ENCODE measurements around the gene RAB35. TPM values are rescaled to one million over a fixed set of nuclear protein-coding genes. Genes with fewer than 3 reads are reported as not detected.

RAB35 gene
- total RNA-seq, 2 donors from 2014 or later: 66.2 to 78.9 TPM

DNA sequence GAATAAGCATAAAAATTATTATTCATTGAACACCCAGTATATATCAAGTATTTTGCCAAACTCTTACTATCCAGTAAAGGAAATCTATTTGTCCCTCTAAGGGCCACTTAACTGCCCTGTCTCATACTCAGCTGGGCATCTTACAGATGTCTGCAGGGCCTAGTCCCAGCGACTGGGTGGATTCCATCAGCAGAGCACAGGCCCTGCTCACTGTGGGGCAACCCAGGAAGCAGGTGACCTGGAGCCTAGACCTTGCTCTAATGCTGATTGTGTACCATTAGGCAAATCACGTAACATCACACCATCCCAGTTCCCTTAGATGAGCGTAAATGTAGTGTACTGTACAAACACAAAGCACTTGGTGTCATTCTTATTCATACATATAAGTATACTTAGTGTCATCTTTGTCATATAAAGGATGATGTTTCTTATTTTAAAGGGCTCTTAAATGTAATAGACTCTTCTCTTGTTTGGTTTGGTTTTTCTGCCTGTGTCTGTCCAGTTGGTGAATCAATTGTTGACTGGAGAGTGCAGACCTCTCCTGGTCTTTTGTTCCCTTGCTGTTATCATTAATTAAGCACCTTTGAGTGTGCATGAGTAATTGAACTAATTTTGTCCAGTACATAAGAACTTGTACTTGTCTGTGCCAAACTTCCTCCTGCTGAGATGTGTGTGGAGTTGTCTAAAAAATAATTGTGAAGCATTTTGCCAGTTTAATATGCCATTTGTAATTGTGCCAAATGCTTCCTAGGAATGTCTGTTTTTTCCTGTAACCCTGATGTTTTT, 49.3 kb downstream of the RAB35 start:
- ATAC-seq (replicated peaks in 1 of 2) (no peak), DNase-seq (no peak)
- peak overlapping the region; percentile 76 for H3K27ac Mint-ChIP-seq
- H3K4me1 Mint-ChIP-seq (ENCODE audit: low read depth): peaks cover 9% of the 10 kb centered on the region
- H3K36me3 Mint-ChIP-seq (ENCODE audit: insufficient read depth in 2 of 2): peaks cover 6 to 35% of the 10 kb centered on the region in 2 donors
- H3K4me3 Mint-ChIP-seq: no peak overlapping the region
- H3K27me3 Mint-ChIP-seq (ENCODE audit: low read depth): no peaks in the 10 kb centered on the region
- no peaks in the 10 kb centered on the region for H3K9me3 Mint-ChIP-seq

DNA sequence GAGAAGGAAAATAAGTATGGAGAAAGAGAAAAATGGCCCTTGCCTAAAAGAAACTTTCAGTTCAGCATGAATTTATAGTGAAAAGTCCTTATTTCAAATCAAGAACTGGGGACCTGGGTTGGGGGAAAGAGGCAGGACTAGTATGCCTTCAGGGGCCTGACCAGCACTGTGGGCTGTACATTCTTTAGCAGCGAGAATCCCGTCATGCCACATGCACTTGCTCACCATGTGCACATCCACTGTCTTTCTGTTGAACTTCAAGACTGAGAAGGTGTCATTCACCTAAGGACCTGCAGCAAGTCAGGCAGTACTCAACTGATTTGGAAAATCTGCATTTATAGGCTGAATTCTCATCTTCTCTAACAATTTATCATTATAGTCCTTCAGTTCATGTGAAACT, 50.2 kb downstream of the RAB35 start:
- no peak overlapping the region for H3K4me3 Mint-ChIP-seq
- peaks cover 9% of the 10 kb centered on the region for H3K4me1 Mint-ChIP-seq (ENCODE audit: low read depth)
- H3K27ac Mint-ChIP-seq: no peak overlapping the region
- DNase-seq (no peak), ATAC-seq (replicated peaks in 1 of 2) (no peak)
- H3K9me3 Mint-ChIP-seq: no peaks in the 10 kb centered on the region
- H3K36me3 Mint-ChIP-seq (ENCODE audit: insufficient read depth in 2 of 2): peaks cover 2 to 32% of the 10 kb centered on the region in 2 donors
- no peaks in the 10 kb centered on the region for H3K27me3 Mint-ChIP-seq (ENCODE audit: low read depth)

DNA sequence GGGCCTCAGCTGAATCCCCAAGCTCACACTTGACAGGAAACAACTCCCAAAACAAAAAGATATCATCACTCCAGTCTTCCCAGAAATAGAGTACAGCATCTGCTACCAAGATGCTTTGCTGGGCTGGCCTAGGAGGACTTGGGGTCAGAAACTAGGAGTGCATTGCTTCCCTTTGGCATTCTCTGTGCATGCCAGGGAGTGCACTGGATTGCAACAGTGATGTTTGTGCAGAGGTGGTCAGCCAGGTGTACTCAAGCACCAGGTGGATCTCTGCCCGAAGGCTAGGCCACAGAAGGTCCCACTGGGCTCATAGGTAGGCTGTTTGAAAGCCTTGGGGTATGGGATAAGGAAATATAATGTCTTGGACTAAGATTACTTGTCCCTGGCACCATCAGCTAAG, 51.1 kb downstream of the RAB35 start:
- no peak for ATAC-seq (replicated peaks in 1 of 2)
- Mint-ChIP-seq H3K36me3 (ENCODE audit: insufficient read depth in 2 of 2) (peaks cover 2 to 27% of the 10 kb centered on the region in 2 donors), H3K4me1 (ENCODE audit: low read depth) (peaks cover 11% of the 10 kb centered on the region), H3K9me3 (no peaks in the 10 kb centered on the region), H3K4me3 (no peak overlapping the region), H3K27me3 (ENCODE audit: low read depth) (no peaks in the 10 kb centered on the region), H3K27ac (no peak overlapping the region)
- no peak for DNase-seq

DNA sequence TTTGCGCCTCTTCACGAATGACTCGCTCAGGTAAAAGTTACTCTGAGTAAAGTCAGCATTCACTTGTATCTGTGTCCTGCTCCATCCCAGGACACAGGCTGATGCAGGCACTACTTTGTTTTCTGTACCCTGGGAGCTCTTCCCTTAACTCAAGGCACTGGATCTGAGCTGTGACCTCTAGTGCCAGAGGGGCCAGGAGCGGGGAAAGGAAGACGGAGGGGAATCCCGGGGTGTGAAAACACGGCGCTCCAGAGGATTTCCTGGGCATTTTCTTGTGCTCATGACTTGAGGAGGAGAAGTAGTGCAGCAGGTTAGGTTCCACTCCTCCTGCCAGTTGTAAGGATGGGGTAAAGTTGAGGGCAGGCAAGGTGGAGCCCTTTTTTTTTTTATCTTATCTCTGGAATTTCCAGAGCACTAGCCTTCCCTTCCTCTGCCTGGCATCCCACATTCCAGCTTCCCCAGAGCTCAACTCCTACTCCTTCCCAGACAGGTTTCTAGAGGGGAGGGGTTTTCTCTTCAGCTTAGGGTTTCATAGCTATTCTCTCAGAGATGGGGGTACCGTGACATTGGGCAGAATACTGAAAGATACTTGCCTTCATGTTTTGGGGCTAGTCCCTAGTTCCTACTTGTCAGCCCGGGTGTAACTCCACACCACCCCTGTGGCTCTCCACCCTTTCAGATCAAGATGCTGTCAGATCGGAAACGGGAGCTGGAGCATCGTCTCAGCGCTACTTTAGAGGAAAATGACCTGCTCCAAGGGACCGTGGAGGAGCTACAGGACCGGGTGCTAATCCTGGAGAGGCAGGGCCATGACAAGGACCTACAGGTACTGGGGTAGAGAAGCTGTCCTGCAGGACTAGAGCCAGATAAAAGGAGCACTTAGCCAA, 52.3 kb downstream of the RAB35 start:
- no peak for ATAC-seq (replicated peaks in 1 of 2)
- Mint-ChIP-seq H3K4me3 (no peak overlapping the region), H3K27me3 (ENCODE audit: low read depth) (no peaks in the 10 kb centered on the region), H3K9me3 (no peaks in the 10 kb centered on the region), H3K27ac (peak overlapping the region; percentile 40), H3K36me3 (ENCODE audit: insufficient read depth in 2 of 2) (peaks cover 2 to 24% of the 10 kb centered on the region in 2 donors), H3K4me1 (ENCODE audit: low read depth) (peaks cover 19% of the 10 kb centered on the region)
- DNase-seq: no peak

DNA sequence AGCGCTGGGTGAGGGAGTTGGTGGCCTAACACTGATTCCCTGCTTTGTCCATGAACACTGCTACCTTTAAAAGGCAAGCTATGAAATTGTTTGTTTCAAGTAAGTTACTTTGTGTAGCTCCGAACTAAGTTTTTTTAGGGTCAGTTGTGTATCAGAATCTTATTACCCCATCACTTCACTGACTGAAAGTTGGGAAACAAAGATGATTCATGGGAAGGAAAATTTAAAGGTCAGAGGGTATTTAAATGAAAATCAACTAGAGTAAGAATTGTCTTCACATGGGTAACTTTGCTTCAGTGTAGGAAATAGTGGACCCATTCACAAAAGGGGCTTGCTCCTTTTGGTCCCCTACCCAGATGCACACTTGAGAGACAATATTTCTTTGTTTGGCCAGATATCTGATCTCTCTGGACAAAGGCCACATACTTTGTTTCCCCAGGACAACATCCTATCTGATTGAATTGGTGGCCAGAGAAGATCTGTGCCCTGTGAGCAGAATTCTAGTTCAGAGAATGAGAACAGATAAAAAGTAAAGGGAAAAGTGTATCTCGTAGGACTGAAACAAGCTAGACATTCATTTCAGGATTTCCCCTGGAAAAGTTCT, 53.5 kb downstream of the RAB35 start:
- peak overlapping the region; percentile 75 for H3K27ac Mint-ChIP-seq
- no peaks in the 10 kb centered on the region for H3K27me3 Mint-ChIP-seq (ENCODE audit: low read depth)
- ATAC-seq (replicated peaks in 1 of 2) (no peak), DNase-seq (no peak)
- no peak overlapping the region for H3K4me3 Mint-ChIP-seq
- peaks cover 18% of the 10 kb centered on the region for H3K4me1 Mint-ChIP-seq (ENCODE audit: low read depth)
- H3K9me3 Mint-ChIP-seq: no peaks in the 10 kb centered on the region
- peaks cover 2 to 25% of the 10 kb centered on the region in 2 donors for H3K36me3 Mint-ChIP-seq (ENCODE audit: insufficient read depth in 2 of 2)

DNA sequence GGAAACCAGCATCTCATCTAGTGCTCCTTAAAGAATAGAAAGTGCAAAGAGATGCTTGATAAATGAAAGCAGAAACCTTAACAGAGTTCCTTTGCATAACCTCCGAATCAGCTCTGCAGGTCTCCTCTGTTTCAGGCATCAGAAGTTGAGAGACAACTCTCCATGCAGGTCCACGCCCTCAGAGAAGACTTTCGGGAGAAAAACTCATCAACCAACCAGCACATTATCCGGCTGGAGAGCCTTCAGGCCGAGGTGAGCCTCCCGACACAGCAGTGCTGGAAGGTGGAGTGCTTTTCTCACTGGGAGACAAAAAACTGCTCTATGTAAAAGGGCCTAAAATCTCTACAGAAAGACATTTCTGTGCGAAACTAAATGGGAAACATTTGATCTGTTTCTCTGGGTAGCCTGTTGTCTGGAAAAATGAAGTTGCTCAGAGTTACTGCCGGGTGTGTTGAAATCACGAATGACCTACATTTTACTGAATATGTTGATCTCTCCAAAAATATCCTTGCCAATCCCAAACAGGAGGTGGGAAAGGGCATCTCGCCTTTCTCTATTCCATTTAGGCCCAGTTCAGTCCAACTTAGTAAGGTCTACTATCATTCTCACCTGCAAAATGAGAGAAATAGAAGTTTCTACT, 54.9 kb downstream of the RAB35 start:
- ATAC-seq (replicated peaks in 1 of 2) (no peak), DNase-seq (no peak)
- Mint-ChIP-seq H3K4me3 (no peak overlapping the region), H3K9me3 (no peaks in the 10 kb centered on the region), H3K27ac (peak overlapping the region; percentile 56), H3K36me3 (ENCODE audit: insufficient read depth in 2 of 2) (peaks cover 2 to 21% of the 10 kb centered on the region in 2 donors), H3K27me3 (ENCODE audit: low read depth) (no peaks in the 10 kb centered on the region), H3K4me1 (ENCODE audit: low read depth) (peaks cover 9% of the 10 kb centered on the region)

DNA sequence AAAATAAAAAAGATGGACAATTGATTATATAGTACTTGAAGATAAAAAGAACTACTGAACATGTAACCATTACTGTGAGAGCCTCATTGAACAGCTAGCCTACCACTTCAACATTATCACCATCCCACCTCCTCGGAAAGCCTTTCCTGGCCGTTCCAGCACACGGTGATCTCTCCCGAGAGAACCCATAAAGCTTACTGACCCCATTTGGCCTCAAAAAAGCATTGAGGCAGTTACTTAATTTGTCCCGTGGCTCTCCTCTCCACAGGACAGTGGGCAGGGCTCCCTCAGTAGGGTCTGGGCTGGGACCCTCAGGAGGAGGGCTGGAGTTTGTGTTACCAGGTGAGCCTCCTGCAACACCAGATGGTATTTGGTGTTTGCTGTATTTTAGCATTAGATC, 55.8 kb downstream of the RAB35 start:
- DNase-seq (no peak), ATAC-seq (replicated peaks in 1 of 2) (no peak)
- peaks cover 2 to 19% of the 10 kb centered on the region in 2 donors for H3K36me3 Mint-ChIP-seq (ENCODE audit: insufficient read depth in 2 of 2)
- no peaks in the 10 kb centered on the region for H3K27me3 Mint-ChIP-seq (ENCODE audit: low read depth)
- H3K9me3 Mint-ChIP-seq: no peaks in the 10 kb centered on the region
- H3K4me1 Mint-ChIP-seq (ENCODE audit: low read depth): peaks cover 9% of the 10 kb centered on the region
- H3K27ac Mint-ChIP-seq: peak overlapping the region; percentile 65
- no peak overlapping the region for H3K4me3 Mint-ChIP-seq

DNA sequence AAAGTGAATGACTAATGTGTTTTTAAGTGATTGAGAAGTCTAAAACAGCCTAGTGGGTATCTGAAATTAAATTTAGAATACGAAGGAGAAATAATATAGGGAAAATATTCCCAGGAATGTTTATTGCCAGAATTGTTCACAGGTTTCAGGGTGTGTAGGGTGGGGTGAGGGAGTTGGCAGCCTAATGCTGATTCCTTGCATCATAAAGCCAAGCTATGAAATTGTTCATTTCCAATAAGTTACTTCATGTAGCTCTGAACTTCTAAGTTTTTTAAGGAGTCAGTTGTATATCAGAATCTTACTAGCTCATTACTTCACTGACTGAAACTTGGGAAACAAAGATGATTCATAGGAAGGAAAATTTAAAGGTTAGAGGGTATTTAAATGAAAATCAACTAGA, 56.4 kb downstream of the RAB35 start:
- ATAC-seq (replicated peaks in 1 of 2): no peak

DNA sequence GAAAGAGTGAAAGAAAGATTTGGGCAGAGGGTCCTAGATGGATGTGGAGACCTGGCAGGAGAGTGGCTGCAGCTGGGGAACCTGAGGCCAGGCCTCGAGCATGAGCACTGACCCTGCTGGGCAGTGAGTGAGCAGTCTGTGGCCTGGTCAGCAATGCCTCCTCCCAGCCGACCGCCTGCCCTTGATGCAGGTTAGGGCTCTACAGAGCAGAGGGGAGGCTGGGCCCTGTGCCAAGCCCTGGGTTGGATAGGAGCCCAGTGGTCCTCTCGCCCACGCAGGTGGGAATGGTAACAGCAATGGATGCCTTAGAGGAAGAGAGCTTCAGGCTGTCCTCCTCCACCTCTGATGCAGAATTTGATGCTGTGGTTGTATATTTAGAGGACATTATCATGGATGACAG, 59.8 kb downstream of the RAB35 start:
- DNase-seq (no peak), ATAC-seq (replicated peaks in 1 of 2) (no peak)
- no peak overlapping the region for H3K4me3 Mint-ChIP-seq
- H3K4me1 Mint-ChIP-seq (ENCODE audit: low read depth): peaks cover 23% of the 10 kb centered on the region
- peaks cover 1 to 2% of the 10 kb centered on the region in 2 donors for H3K9me3 Mint-ChIP-seq
- peaks cover 10 to 20% of the 10 kb centered on the region in 2 donors for H3K36me3 Mint-ChIP-seq (ENCODE audit: insufficient read depth in 2 of 2)
- no peaks in the 10 kb centered on the region for H3K27me3 Mint-ChIP-seq (ENCODE audit: low read depth)
- H3K27ac Mint-ChIP-seq: no peak overlapping the region

More for the DNA sequence above, 56.4 kb downstream of the RAB35 start:
- peaks cover 9% of the 10 kb centered on the region for H3K4me1 Mint-ChIP-seq (ENCODE audit: low read depth)
- DNase-seq: no peak
- H3K4me3 Mint-ChIP-seq: no peak overlapping the region
- H3K9me3 Mint-ChIP-seq: no peaks in the 10 kb centered on the region
- H3K27me3 Mint-ChIP-seq (ENCODE audit: low read depth): no peaks in the 10 kb centered on the region
- H3K27ac Mint-ChIP-seq: peak overlapping the region; percentile 65
- peaks cover 2 to 19% of the 10 kb centered on the region in 2 donors for H3K36me3 Mint-ChIP-seq (ENCODE audit: insufficient read depth in 2 of 2)

DNA sequence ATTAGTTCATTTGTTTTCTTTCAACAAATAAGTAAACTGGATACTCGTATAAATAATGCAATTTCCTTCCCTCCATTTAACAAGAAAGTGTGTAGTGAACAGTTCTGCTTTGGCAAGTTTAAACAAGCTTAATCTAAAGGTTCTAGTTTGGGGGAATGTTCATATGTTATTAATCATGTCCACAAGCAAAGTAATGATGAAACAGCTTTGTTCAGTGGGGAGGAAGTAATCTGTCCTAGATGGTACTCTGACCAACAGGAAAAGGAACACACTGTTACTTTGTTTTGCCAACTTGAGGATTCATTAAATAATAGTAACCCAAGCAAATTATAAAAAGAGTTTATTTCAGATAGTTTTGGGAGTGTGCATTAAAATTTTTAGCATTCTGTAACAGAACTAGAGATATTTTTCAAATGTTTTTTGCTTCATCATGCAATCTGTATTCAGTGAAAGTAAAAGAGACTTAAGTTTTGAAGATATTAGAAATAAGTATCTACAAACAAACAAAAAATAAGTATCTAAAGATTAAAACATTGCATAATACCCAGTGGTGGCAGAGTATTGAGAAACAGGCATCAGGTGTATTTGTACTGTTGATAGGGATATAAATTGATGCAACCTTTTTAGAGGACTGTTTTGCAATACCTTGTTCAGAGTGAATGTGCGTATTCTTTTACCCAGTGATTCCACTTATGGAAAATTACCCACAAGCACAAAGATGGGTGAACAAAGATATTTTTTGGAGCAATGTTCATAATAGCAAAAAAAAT, 61.1 kb downstream of the RAB35 start:
- H3K27me3 Mint-ChIP-seq (ENCODE audit: low read depth): no peaks in the 10 kb centered on the region
- ATAC-seq (replicated peaks in 1 of 2): no peak
- peaks cover 1 to 2% of the 10 kb centered on the region in 2 donors for H3K9me3 Mint-ChIP-seq
- peaks cover 10 to 20% of the 10 kb centered on the region in 2 donors for H3K36me3 Mint-ChIP-seq (ENCODE audit: insufficient read depth in 2 of 2)
- H3K27ac Mint-ChIP-seq: no peak overlapping the region
- DNase-seq: no peak
- H3K4me1 Mint-ChIP-seq (ENCODE audit: low read depth): peaks cover 29% of the 10 kb centered on the region
- H3K4me3 Mint-ChIP-seq: no peak overlapping the region

DNA sequence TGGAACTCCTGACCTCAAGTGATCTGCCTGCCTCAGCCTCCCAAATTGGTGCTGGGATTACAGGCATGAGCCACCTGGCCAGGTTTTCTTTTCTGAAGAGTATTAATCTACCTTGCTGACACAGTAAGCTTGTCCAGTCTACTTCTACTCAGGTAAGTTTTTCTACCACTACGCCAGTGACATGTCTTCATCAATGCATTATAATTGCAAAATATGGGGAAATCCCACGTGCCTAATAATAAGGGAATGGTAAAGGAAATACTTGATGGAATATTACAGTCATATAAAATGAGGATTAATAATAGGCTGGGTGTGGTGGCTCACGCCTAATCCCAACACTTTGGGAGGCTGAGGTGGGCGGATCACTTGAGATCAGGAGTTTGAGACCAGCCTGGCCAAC, 62.3 kb downstream of the RAB35 start:
- no peak for DNase-seq
- ATAC-seq (replicated peaks in 1 of 2): no peak
- H3K27ac Mint-ChIP-seq: no peak overlapping the region
- H3K27me3 Mint-ChIP-seq (ENCODE audit: low read depth): no peaks in the 10 kb centered on the region
- H3K36me3 Mint-ChIP-seq (ENCODE audit: insufficient read depth in 2 of 2): peaks cover 10 to 25% of the 10 kb centered on the region in 2 donors
- peaks cover 1 to 2% of the 10 kb centered on the region in 2 donors for H3K9me3 Mint-ChIP-seq
- H3K4me1 Mint-ChIP-seq (ENCODE audit: low read depth): peaks cover 23% of the 10 kb centered on the region
- no peak overlapping the region for H3K4me3 Mint-ChIP-seq

DNA sequence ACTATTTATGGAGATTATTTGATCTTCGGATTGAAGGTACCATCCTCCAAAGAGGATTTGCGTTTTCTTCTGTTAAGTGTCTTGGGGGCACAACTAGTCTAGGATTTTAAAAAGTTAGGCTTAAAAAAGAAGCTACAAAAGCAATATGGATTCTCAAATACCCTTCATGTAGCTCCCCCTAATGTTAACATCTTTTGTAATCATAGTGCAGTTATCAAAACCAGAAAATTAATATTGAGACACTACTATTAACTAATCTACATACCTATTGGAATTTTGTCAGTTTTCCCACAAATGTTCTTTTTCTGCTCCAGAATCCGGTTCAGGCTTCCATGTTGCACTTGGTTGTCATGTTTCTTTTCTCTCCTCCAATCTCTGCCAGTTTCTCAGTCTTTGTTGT, 65.0 kb downstream of the RAB35 start:
- Mint-ChIP-seq H3K36me3 (ENCODE audit: insufficient read depth in 2 of 2) (peaks cover 10 to 31% of the 10 kb centered on the region in 2 donors), H3K9me3 (peaks cover 1 to 2% of the 10 kb centered on the region in 2 donors), H3K27ac (no peak overlapping the region), H3K4me1 (ENCODE audit: low read depth) (peaks cover 49% of the 10 kb centered on the region), H3K4me3 (no peak overlapping the region), H3K27me3 (ENCODE audit: low read depth) (no peaks in the 10 kb centered on the region)
- ATAC-seq (replicated peaks in 1 of 2): no peak
- no peak for DNase-seq

All from activated T-cell treated with anti-CD3 and anti-CD28 coated beads, Interleukin-2, amount 50 U/mL, for 72 hours (primary cell).